ENCODE data around the gene GRIFIN.

Gene GRIFIN

DNA sequence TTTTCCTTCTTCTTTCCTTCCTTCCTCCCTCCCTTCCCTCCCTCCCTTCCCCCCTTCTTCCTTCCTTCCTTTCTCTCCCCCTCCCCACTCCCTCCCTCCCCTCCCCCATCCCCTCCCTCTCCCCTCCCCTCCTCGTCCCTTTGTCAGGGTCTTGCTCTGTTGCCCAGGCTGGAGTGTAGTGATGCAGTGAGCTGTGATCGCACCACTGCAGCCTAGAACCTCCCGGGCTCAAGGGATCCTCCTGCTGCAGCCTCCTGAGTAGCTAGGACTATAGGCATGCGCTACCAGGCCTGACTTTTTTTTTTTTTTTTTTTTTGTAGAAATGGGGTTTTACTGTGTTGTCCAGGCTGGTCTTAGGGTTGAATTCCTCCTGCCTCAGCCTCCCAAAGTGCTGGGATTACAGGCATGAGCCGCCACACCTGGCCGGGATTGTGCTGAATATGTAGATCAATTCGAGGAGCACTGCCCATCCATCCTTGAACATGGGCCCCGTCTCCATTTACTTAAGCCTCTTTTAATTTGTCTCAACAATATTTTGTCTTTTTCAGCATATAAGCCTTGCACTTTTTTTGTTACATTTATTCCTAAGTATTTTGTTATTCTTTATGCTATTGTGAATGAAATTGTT lies 23.4 kb downstream of the GRIFIN start:
- no peak for DNase-seq

DNA sequence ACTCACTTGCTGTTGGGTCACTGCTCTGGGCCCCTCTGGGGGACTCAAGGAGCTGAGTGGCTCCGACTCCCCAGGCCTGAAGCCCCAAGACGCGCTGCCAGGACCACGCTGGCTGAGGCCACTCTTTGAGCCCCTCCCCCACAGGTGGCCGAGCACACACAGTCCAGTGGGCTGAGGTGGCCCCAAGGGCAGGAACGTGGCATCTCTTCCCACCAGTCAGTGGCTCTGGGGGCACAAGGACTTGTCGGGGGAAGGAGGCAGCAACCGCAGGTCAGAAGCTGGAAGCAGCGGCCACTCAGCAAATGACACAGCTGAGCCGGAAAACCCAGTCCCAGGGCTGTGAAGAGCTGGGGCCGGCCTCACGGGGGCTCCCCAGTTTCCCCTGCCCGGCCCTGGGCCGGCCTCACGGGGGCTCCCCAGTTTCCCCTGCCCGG lies 24.1 kb downstream of the GRIFIN start:
- DNase-seq: no peak

- no peak for DNase-seq
Measured at GRCh38 chr7:2451171-2452073, 24.8 kb downstream of the GRIFIN start.

- DNase-seq: no peak
Measured at GRCh38 chr7:2450198-2451107, 25.7 kb downstream of the GRIFIN start.

- DNase-seq: no peak
Measured at GRCh38 chr7:2446676-2447075, 29.5 kb downstream of the GRIFIN start.

- DNase-seq: no peak
Measured at GRCh38 chr7:2445898-2446555, 30.2 kb downstream of the GRIFIN start.

GRCh38 chr7:2445047-2445446 lies 31.2 kb downstream of the GRIFIN start:
- no peak for DNase-seq

GRCh38 chr7:2444476-2444875 lies 31.7 kb downstream of the GRIFIN start:
- no peak for DNase-seq

- no peak for DNase-seq
Measured at GRCh38 chr7:2443491-2443890, 32.7 kb downstream of the GRIFIN start.

DNA sequence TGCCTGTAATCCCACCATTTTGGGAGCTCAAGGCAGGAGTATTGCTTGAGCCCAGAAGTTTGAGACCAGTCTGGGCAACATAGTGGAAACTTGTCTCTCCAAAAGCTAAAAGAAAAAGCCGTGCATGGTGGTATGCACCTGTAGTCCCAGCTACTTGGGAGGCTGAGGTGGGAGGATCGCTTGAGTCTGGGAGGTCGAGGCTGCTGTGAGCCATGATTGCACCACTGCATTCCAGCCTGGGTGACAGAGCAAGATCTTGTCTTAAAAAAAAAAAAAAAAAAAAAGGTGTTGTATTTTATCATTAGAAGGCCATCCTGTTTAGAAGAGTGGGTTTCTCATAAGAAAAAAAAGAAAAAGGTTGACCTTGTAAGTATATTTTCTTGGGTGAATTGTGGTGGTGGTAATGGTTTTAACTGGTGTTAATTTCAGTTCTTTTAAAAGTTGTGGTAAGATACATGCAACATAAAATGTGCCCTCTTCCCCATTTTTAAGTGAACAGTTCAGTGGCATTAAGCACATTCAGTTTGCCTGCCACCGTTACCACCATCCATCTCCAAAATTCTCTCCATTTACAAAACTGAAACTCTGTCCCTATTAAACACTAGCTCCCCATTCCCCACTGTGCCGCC lies 34.7 kb downstream of the GRIFIN start:
- no peak for DNase-seq

GRCh38 chr7:2440608-2441245 lies 35.5 kb downstream of the GRIFIN start:
- DNase-seq: no peak

GRCh38 chr7:2438775-2439174 lies 37.4 kb downstream of the GRIFIN start:
- DNase-seq: no peak

GRCh38 chr7:2438186-2438585 lies 38.0 kb downstream of the GRIFIN start:
- DNase-seq: no peak

DNA sequence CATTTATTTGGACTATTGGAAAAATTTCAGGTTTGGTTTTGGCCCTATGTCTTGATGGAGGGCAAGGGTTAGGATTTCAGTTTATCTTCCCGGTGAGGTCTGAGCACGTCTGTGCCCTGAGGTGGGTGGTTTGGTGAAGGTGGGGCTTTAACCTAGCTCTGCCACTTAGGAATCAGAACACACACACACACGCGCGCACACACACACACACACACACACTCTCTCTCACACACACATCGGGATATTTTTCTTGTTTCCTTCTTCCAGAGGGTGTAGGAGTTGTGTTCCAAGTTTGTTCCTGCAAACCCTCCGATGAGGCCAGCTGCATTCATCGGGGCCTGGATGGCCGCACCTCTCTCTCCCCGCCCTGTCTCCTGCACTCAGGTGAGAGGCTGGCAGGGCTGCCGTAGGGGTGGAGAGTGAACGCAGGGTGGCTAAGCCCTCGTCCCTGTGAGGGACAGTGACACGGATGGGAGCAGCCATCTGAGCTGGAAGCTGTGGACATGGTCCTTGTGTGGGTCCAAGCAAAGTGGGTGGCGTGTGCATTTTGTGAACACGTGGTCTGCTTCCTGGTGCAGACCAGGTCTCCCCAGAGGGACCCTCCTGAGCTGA lies 38.6 kb downstream of the GRIFIN start:
- no peak for DNase-seq

- no peak for DNase-seq
Measured at GRCh38 chr7:2437136-2437535, 39.1 kb downstream of the GRIFIN start.

- no peak for DNase-seq
Measured at GRCh38 chr7:2436341-2437104, 39.7 kb downstream of the GRIFIN start.

- DNase-seq: no peak
Measured at GRCh38 chr7:2435146-2435545, 41.1 kb downstream of the GRIFIN start.

DNA sequence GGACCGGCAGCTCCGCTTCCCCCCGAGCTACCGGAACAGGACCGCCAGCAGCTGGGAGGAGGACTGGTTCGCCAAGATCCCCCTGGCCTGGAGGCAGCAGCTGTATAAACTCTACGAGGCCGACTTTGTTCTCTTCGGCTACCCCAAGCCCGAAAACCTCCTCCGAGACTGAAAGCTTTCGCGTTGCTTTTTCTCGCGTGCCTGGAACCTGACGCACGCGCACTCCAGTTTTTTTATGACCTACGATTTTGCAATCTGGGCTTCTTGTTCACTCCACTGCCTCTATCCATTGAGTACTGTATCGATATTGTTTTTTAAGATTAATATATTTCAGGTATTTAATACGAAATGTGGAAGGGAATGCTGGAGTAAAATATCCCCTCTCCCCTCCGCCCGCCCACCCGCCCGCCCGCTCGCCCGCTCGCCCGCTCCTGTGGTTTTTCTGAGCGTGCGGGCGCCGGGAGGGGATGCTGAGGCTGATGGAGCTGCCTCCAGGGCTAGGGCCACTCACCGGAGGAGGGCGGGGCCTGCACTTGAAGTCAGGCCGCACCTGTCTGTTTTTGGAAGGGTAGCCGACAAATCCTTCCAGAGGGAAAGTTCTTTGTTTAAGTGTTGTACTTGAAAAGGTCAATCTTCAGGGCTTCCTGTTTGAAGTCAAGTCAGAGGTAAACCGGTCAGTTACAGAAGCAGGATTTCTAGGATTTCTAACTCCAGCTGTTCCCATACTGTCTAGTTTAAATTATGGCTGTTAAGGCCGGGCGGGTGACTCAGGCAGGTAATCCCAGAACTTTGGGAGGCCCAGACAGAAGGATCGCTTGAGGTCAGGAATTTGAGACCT lies 42.3 kb downstream of the GRIFIN start:
- DNase-seq: no peak

DNA sequence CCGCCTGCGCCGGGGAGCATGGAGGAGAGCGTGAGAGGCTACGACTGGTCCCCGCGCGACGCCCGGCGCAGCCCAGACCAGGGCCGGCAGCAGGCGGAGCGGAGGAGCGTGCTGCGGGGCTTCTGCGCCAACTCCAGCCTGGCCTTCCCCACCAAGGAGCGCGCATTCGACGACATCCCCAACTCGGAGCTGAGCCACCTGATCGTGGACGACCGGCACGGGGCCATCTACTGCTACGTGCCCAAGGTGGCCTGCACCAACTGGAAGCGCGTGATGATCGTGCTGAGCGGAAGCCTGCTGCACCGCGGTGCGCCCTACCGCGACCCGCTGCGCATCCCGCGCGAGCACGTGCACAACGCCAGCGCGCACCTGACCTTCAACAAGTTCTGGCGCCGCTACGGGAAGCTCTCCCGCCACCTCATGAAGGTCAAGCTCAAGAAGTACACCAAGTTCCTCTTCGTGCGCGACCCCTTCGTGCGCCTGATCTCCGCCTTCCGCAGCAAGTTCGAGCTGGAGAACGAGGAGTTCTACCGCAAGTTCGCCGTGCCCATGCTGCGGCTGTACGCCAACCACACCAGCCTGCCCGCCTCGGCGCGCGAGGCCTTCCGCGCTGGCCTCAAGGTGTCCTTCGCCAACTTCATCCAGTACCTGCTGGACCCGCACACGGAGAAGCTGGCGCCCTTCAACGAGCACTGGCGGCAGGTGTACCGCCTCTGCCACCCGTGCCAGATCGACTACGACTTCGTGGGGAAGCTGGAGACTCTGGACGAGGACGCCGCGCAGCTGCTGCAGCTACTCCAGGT lies 43.1 kb downstream of the GRIFIN start:
- no peak for DNase-seq

All from NCI-H524 treated with DMSO at 0.1 percent for 48 hours (cell line).